NCI-H2196 (cell line): Measurements from ENCODE around the gene GNAT2.

Experiments
- DNase-seq: peaks from one replicate; lab custom pipeline; 2025; ENCODE audit not compliant: unreplicated experiment; lab: John Stamatoyannopoulos, UW

The GNAT2 gene

DNA sequence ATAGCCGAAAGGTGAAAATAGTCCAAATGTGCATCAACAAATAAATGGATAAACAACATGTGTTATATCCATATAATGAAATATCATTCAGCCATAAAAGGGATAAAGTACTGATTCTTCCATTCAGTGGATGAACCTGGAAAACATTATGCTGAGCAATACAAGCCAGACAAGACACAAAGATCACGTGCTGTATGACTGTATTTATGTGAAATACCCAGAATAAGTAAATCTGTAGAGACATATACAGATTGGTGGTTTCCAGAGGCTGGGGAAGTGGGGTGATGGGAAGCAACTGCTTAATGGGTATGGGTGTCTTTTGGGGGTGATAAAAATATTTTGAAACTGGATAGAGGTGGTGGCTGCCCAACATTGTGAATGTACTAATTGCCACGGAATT lies 23.2 kb upstream of the GNAT2 start:
- no peak for DNase-seq

DNA sequence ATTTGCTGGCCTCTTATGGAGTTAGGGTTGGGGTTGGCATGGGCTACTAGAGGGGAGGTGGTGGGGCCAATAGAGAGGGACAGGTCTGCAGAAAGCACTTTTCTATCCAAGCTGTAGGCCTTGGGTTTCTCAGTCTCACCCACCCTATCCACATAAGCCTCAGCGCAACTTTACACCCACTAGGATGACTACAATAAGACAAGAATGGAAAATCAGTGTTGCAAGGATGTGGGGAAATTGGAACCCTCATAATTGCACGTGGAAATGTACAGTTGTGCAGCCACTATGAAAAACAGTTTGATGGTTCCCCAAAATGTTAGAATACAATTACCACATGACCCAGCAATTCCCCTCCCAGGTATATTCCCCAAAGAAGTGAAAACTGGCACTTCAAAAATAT lies 22.4 kb upstream of the GNAT2 start:
- DNase-seq: no peak

DNA sequence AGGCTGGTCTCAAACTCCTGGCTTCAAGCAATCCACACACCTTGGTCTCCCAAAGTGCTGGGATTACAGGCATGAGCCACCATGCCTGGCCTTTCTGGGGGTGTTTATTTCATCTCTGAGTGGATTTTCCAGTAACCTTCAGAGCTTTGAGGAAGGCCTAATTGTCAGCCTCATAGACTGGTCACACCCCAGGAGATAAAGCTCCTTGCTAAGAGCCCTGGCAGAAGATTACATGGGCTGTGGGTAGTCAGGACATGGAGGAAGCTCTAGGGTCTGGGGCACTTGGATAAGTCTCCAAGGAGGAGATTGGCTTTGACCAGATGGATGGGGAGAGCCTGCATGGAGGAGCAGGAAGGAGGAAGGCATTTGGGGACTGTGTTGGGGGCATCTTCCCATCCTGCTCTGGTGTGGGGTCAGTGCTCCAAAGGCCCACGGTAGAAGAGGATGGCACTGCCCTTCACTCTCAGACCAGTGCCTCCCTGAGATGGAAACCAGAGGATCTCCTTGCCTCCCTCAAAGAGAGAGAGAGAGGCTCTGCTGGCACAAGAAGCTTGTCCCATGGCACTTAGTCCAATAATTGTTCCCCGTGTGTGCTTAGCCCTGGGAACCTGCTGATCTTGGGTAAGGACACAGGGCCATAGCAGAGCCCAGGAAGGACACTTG lies 21.8 kb upstream of the GNAT2 start:
- no peak for DNase-seq

DNA sequence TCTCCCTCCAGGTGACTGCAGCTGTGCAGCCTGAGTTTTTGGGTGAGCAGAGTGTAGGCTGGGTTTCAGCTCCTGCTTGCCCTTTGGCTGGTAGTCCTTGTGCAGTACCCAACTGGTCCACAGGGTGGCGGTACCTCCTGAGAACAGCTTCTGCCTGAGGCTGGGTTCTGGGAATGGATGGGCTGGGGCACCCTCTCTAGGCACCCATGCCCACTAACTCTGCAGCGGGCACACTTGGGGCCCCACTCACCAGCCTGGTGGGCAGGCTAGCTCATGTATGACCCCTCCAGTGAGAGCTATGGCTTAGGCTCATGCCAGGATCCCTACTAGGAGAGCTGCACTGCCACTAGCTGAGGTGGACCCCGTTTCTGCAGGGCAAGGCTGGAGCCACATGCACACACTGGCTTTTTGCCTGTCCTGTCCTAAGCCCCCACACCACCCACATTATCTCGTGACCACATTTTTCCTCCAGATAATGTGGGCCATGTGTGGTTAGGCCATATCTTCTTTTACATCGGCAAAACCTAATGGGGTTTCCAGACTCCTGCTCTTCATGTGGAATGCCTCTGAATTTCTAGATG lies 21.0 kb upstream of the GNAT2 start:
- peak; percentile 80 for DNase-seq

DNA sequence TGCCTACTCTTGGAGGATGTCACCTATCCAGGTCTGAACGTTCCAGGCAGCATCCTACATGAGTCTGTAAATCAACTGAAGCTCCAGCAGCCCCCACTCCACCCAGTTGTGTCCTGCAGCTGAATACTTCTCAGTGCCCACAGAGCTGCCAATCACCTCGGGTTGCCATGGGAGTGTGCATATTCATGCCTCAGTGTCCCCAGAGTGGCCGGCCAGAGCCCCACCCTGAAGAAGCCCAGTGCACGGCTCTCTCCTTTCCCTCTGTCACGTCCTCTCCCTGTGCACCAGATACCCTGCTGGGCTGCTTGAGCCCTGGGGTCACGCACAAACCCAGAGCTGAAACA lies 20.4 kb upstream of the GNAT2 start:
- DNase-seq: no peak

DNA sequence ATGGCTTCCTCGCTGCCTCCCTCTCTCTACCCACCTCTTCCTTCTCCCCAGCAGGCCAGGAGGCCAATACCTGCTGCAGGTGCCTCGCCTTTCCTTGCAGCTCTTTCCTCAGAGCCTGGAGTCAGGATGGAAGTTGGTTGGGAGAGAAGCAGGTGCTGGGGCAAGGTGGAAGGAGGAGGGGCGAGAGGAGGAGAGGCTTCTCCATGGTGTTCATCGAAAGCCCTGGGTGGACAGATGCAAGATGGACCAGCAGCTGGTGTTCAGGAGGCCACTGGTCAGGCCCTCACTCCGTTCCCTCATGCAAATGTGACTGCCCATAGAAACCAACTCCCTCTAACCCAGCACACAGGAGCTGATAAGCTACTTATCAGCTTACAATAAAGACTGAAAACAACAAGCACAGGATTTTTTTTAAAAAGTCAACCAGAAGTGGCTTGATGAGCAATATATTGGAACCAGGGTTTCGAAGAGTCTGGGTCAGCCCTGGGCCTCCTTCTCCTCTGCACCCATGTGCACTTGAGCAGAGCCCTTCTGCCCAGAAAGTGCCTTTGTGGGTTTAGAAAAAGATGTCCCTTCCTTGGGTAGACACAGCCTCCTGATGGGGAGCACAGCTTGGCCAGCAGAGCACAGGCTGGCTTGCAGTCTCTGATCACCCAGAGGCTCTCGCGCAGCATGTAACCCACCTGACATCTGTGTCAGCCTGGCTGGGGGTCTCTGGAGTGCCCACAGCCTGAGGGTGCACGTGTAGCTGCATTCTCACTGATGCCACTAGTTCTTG lies 19.8 kb upstream of the GNAT2 start:
- DNase-seq: no peak

DNA sequence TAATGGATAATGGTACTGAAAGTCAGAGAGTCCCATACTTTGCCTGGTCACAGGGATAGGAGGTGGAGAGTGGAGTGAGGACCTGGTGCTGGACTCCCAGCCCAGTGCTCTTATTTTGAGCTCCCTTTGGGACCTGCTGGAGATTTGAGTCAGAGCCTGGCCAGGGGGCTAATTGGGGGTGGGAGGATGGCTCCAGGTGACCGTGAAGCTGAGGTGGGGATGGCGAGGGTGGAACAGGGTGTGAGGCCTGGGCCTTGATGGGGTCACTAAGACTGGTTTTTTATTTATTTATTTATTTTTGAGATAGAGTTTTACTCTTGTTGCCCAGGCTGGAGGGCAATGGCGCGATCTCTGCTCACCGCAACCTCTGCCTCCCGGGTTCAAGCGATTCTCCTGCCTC lies 18.0 kb upstream of the GNAT2 start:
- no peak for DNase-seq

DNA sequence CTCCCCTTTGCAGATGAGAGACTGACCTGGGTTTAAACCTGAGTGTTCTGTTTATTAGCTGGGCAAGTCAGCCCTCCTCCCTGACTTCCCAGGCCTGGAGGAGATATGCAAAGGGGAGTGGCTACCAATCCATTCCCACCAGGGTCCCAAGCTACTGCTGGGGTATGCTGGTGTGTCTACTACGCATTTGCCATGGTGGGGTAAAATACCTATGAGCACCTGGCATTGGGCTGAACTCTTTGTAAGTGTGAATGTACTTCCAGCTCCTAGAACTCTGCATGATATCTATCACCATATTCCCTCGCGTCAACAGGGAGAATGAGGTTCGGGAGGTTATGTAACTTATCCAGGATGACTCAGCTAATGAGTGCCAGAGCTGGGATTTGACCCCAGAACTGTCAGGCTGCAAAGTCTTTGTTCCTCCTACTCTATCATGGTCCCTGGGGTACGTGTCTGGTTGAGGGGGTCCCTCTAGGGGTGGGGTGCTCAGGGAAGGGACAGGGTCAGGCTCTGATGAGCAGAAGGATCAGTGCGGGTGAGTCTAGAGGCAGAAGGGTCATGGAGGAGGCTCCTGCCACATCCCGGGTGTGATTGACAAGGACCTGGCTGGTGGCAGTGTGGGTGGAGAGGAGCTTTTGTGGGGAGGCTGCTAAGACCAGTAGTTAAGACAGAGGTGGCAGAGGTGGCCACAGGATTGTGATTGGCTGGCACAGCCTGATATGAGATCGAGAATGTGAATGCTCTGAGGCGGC lies 17.0 kb upstream of the GNAT2 start:
- no peak for DNase-seq

DNA sequence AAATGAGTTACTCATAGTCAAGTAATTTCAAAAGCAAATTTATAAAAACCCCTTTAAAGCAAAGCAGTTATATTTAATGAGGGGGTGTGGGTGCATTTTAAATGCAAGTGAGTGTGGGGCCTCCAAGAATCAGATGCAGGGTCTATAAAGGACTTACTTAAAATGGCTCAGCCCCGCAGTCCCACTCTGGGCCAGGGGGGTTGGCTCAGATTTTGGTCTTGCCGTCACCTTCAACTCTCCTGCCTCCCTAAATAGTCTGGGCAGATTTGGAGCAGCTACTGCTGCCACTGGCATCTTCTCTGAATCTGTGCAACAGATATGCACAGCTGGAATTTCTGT lies 16.4 kb upstream of the GNAT2 start:
- DNase-seq: no peak

DNA sequence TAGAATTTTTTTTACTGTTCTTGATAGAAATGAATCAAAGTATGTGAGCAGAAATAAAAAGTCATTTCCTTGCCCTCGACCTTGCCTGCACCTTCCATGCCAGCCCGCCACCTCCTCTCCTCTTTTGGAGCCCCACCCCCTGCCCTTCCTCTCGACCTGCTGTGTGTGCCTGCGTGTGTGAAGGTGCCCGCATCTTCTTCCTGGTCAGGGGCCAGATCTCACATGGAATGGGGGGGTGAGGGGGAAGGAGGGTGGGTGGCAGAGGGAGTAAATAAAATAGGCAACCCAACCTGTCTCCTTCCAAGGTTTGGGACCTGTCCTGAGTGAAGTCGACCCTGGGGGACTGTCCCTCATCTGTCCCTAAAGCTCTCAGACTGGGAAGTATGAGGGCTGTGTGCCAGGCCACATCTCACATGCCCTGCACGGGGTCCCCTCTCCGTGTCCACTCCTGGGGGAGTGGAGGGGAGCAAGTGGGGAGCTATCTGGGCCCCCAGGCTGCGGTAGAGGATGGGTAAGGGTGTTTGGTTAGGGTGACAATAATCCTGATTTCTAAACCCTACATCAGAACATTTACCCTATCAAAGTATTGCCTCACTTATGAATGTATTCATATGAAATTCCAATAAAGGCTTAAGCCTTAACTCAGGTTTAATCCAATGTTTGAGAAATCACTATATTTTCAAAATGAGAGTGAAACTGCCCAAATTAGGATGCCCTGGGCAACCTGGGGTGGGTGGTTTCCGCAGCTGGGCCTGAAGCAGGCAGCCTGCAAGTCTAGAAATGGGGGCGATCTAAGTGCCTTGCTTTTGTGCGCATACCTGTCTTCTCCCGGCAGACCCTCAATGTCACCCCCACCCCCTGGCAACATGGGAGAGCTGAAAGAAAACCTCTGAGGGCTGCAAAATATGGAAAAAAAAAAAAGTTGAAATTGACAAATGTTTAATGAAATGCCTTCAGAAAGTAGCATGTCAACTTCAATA lies 15.6 kb upstream of the GNAT2 start:
- no peak for DNase-seq

DNA sequence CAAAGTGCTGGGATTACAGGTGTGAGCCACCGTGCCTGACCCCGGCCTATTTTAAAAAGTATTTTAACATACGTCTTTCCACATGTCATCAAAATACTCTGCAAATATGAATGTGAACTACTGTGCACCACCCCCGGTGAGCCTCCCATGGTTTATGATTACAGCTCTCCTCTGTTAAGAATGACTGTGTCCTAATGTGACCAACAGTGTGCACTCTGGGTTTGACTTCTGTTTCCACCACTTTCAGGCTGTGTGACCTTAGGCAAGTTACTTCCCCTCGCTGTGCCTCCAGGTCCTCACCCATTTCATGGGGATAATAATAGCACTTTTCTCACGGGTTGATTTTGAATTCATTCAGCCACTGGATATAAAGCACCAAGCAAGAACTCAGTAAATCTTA lies 14.9 kb upstream of the GNAT2 start:
- no peak for DNase-seq

DNA sequence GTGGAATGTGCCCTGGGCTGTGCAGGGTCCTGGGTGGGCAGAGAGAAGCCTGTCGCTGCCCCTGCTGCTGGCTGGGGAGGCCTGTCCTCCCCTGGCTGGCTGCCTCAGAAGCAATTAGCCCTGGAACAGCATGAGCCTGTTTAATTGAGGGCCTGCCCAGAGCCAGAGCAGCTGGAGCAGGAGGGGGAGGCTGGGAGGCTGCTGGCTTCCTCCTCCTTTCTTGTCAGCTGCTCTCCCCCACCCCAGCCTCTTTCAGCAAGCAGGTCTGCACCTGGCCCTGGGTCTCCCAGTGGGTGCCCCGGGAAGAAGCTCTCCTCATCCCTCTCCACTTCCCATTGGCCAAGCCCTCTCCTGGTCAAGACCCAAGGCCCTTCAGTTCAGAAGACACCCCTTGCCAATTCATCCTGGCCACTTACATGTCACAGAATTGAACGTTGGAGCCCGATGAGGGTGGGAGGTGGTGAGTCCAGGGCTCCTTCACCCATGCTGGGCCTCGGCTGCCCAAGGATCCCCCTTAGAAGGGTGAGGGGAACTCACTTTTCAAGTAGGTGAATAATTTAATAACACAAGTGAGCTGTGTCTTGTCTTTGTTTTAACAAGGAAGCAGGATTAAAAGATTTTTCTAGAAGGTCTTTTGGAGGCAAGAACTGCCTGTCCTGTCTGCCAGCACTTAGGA lies 13.4 kb upstream of the GNAT2 start:
- DNase-seq: peak; percentile 85

DNA sequence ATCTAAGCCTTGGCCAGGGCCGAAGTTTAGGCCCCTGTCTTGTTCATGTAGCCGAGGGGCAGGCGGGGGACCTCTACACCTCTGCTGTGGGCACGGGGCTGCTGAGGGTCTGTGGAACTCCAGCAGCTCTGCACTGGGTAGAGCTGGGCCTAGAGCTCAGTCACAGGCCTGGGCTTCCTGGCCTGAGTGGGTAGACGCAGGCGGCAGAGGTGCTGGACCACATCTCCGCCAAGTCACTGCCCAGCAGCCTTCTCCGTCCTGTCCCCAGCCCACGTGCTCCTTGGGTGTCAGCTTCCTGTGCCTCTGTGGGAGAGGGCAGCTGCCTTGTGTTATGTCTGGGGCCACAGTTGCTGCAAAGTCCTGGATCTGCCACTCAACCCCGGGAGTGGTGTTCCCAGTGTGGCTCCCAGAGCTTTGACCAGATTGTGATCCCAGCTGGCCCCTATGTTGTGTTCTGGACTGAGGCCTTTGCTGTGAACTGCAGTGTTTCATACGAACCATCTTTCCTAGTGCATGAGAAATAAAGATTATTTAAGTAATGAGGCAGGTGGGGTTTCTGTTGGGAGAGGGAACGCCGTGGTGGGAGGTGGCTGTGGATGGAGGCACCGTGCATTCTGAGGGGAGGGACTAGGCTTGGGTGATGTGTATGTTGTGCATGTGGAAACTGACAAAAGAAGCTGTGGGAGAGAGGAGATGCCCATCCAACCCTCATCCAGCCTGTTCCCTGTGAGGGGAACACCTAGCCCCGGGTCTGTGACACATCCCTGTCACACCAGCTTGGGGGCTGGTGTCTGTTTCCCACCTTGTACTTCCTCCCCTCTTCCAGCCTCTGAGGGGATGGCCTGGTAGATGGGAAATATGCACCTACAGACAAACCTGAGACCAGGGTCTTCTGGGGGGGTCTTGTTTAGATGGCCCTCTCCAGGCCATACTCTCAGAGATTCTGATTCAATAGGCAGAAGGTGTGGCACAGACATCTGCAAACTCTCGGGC lies 12.4 kb upstream of the GNAT2 start:
- DNase-seq: no peak

DNA sequence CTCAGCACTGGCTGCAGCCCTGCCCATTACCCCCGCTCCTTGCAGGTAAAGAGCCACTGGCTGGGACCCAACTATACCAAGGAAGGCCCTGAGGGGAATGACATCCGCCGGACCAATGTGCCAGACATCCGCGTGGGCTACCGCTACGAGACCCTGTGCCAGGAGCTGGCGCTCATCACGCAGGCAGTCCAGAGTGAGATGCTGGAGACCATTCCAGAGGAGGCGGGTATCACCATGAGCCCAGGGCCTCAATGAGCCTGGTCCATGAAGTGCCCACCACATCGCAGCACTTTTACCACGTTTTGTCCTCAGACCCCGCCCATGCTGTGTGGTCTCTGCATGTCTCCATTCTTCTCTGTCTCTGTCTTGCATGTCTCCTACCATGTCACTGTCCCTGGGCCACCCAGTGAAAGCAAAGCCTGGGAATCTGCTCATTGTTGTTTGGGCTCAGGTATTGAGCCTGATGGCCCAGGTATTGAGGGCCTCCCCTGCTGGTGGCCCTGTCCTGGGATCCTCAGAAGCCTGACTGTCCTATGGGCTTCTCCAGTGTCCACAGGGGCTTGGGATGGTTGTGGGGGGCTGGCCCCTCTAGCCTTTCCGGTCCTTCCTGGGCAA lies 11.6 kb upstream of the GNAT2 start:
- no peak for DNase-seq

DNA sequence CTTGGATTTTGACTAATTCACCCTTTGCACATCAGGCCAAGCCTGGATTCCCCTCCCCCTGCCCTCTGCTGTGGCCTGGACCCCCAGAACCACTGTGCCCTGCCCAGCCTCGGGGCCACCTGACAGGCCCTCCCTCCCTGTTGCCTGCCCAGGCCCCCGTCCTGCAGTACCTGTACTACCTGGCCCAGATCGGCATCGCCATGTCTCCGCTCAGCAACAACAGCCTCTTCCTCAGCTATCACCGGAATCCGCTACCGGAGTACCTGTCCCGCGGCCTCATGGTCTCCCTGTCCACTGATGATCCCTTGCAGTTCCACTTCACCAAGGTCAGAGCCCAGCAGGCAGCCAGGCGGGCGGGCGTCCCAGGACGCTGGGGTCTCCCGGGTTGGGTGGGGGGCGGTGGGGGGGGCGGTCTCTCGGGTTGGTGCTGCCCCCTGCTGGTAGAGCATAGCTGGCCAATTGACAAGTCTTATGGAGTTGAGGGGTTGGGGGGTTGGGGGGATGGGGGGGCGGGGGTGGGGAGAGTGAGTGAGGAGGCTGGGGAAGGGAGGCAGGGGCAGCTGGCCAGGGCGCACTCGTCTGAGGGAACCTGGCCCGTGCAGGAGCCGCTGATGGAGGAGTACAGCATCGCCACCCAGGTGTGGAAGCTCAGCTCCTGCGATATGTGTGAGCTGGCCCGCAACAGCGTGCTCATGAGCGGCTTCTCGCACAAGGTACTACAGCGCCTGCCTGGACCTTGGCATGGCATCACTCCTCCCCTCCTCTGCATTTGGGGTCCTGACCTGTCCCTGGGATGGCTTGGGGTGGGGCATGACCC lies 10.9 kb upstream of the GNAT2 start:
- DNase-seq: no peak

DNA sequence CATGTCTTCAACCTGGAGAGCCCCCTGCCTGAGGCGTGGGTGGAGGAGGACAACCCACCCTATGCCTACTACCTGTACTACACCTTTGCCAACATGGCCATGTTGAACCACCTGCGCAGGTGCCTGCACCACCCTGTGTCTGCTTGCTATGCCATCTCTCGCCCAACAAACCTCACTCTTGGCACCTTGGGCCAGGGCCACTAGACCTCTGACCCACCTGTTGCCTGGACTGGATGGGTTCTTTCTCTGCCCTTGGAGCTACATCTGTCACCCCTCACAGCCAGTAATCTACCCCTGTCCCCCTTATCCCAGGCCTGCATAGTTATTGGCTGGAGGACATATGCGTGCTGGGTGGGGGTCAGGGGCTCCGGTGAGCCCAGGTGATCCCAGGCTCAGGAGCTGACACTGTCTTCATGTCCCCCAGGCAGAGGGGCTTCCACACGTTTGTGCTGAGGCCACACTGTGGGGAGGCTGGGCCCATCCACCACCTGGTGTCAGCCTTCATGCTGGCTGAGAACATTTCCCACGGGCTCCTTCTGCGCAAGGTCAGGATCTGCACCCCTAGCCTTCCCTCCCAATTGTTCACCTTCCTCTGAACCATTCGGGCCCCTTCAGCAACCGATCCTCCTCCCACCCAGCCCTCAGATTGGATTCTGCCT lies 10.1 kb upstream of the GNAT2 start:
- no peak for DNase-seq
